HG03108 (cell line): Measurements from ENCODE around the gene CDH4.

Experiments
- ATAC-seq: cut with Tn5 transposase; IDR thresholded peaks from one replicate; pipeline ENCODE4 v1.9.1; 2021; ENCODE audit warnings: moderate library complexity; ENCODE audit not compliant: unreplicated experiment

Gene CDH4

GRCh38 chr20:61661025-61661424 is 409.0 kb downstream of the CDH4 start:
- no peak for ATAC-seq

GRCh38 chr20:61661583-61661982 is 409.5 kb downstream of the CDH4 start:
- no peak for ATAC-seq

- no peak for ATAC-seq
Measured at GRCh38 chr20:61662226-61662967, 410.3 kb downstream of the CDH4 start.

GRCh38 chr20:61662968-61663331 is 410.9 kb downstream of the CDH4 start:
- ATAC-seq: no peak

- ATAC-seq: no peak
Measured at GRCh38 chr20:61663521-61664425, 411.7 kb downstream of the CDH4 start.

GRCh38 chr20:61664556-61665320 is 412.7 kb downstream of the CDH4 start:
- no peak for ATAC-seq

GRCh38 chr20:61665528-61666470 is 413.7 kb downstream of the CDH4 start:
- ATAC-seq: no peak

- ATAC-seq: no peak
Measured at GRCh38 chr20:61666471-61666832, 414.4 kb downstream of the CDH4 start.

- no peak for ATAC-seq
Measured at GRCh38 chr20:61667056-61667792, 415.2 kb downstream of the CDH4 start.

GRCh38 chr20:61668065-61668650 is 416.1 kb downstream of the CDH4 start:
- no peak for ATAC-seq

GRCh38 chr20:61668771-61669503 is 416.9 kb downstream of the CDH4 start:
- no peak for ATAC-seq

GRCh38 chr20:61670274-61670673 is 418.2 kb downstream of the CDH4 start:
- ATAC-seq: no peak

GRCh38 chr20:61671559-61671958 is 419.5 kb downstream of the CDH4 start:
- ATAC-seq: no peak

- no peak for ATAC-seq
Measured at GRCh38 chr20:61673152-61673847, 421.2 kb downstream of the CDH4 start.

- ATAC-seq: no peak
Measured at GRCh38 chr20:61674121-61674520, 422.1 kb downstream of the CDH4 start.

- no peak for ATAC-seq
Measured at GRCh38 chr20:61674688-61675087, 422.6 kb downstream of the CDH4 start.

- ATAC-seq: no peak
Measured at GRCh38 chr20:61677928-61678327, 425.9 kb downstream of the CDH4 start.

- no peak for ATAC-seq
Measured at GRCh38 chr20:61678437-61678836, 426.4 kb downstream of the CDH4 start.
